ENCODE data around the gene KXD1.

DNA sequence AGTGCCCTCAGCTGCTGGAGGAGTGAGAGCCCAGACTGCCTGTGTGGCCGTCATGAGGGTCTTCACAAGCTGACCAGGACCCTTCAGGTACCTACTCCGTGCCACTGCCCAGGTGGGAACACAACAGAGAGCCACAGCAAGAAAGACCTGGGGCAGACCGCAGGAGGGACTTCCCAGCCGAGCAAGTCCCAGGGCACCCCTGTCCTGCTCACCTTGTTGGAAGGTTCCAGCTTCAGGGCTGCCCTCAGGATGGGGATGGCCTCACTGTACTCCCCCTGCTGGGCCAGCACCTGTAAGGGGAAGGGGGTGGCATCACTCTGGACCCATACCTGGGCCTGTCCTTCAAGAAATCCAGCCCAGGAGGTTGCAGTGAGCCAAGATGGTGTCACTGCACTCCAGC lies 24.6 kb upstream of the KXD1 start:
- TF ChIP-seq EP300 (IDR thresholded peaks at IDR 0.05) = no peak
- TF ChIP-seq, protein P1, sequence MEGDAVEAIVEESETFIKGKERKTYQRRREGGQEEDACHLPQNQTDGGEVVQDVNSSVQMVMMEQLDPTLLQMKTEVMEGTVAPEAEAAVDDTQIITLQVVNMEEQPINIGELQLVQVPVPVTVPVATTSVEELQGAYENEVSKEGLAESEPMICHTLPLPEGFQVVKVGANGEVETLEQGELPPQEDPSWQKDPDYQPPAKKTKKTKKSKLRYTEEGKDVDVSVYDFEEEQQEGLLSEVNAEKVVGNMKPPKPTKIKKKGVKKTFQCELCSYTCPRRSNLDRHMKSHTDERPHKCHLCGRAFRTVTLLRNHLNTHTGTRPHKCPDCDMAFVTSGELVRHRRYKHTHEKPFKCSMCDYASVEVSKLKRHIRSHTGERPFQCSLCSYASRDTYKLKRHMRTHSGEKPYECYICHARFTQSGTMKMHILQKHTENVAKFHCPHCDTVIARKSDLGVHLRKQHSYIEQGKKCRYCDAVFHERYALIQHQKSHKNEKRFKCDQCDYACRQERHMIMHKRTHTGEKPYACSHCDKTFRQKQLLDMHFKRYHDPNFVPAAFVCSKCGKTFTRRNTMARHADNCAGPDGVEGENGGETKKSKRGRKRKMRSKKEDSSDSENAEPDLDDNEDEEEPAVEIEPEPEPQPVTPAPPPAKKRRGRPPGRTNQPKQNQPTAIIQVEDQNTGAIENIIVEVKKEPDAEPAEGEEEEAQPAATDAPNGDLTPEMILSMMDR (IDR thresholded peaks at IDR 0.05) = no peak
- no peak for TF ChIP-seq POLR2AphosphoS5 (IDR thresholded peaks at IDR 0.05)
- TF ChIP-seq POLR2A (IDR thresholded peaks at IDR 0.05) = no peak
